Trophoblast cell (in vitro differentiated cells and primary cell): ENCODE results near the gene JSRP1.

ENCODE experiments used
- DNase-seq, 2 donors: peaks; one replicate each; pipeline ENCODE4 v3.0.0-alpha.2; 2016
- H2AFZ ChIP-seq: 2 replicates; pipeline ENCODE4 v1.6.1; 2013; ENCODE audit warnings: low read length, moderate library complexity, mild to moderate bottlenecking; ENCODE audit not compliant: insufficient read depth, poor library complexity
- H2AK5ac ChIP-seq: 2 replicates; pipeline ENCODE4 v1.6.1; 2013; ENCODE audit warnings: mild to moderate bottlenecking, low read length
- H2BK120ac ChIP-seq: 2 replicates; pipeline ENCODE4 v1.6.1; 2013; ENCODE audit warnings: low read length, mild to moderate bottlenecking, moderate library complexity; ENCODE audit not compliant: insufficient read depth, poor library complexity
- H2BK12ac ChIP-seq: 2 replicates; pipeline ENCODE4 v1.6.1; 2013; ENCODE audit warnings: mild to moderate bottlenecking, low read length, moderate library complexity
- H2BK5ac ChIP-seq: 2 replicates; pipeline ENCODE4 v1.6.1; 2013; ENCODE audit warnings: low read length, low read depth, moderate library complexity, mild to moderate bottlenecking; ENCODE audit not compliant: poor library complexity
- H3K14ac ChIP-seq: 2 replicates; pipeline ENCODE4 v1.6.1; 2013; ENCODE audit warnings: mild to moderate bottlenecking, low read length
- H3K18ac ChIP-seq: 2 replicates; pipeline ENCODE4 v1.6.1; 2013; ENCODE audit warnings: mild to moderate bottlenecking, low read length
- H3K23ac ChIP-seq: 2 replicates; pipeline ENCODE4 v1.6.1; 2013; ENCODE audit warnings: low read length
- H3K27ac ChIP-seq: 2 replicates; pipeline ENCODE4 v1.5.1; 2013; ENCODE audit warnings: low read depth, mild to moderate bottlenecking, inconsistent platforms, low read length, moderate library complexity
- H3K27me3 ChIP-seq: 2 replicates; pipeline ENCODE4 v1.6.1; 2013; ENCODE audit warnings: inconsistent platforms, mild to moderate bottlenecking, low read length, moderate library complexity; ENCODE audit not compliant: insufficient read depth
- H3K36me3 ChIP-seq, 2 experiments: 1 replicate in 1 of 2; 2 replicates in 1 of 2; pipeline ENCODE4 v1.6.1; 2013; ENCODE audit warnings: low read length in 2 of 2, mild to moderate bottlenecking in 2 of 2, moderate library complexity in 1 of 2; ENCODE audit not compliant: insufficient read depth in 2 of 2, control insufficient read depth in 1 of 2
- H3K4ac ChIP-seq: 2 replicates; pipeline ENCODE4 v1.6.1; 2013; ENCODE audit warnings: low read depth, mild to moderate bottlenecking, low read length, moderate library complexity
- H3K4me1 ChIP-seq, 2 experiments: 1 replicate in 1 of 2; 2 replicates in 1 of 2; pipeline ENCODE4 v1.6.1; 2013; ENCODE audit warnings: low read length in 2 of 2, mild to moderate bottlenecking in 2 of 2, moderate library complexity in 1 of 2; ENCODE audit not compliant: insufficient read depth in 2 of 2, control insufficient read depth in 1 of 2
- H3K4me2 ChIP-seq: 2 replicates; pipeline ENCODE4 v1.6.1; 2013; ENCODE audit warnings: inconsistent platforms, mild to moderate bottlenecking, low read length, moderate library complexity
- H3K4me3 ChIP-seq: 2 replicates; pipeline ENCODE4 v1.5.1; 2013; ENCODE audit warnings: mild to moderate bottlenecking, low read depth, low read length, inconsistent platforms
- H3K79me1 ChIP-seq: one replicate; pipeline ENCODE4 v1.6.1; 2013; ENCODE audit warnings: low read length
- H3K79me2 ChIP-seq: 2 replicates; pipeline ENCODE4 v1.6.1; 2013; ENCODE audit warnings: low read length, mild to moderate bottlenecking; ENCODE audit not compliant: control insufficient read depth, insufficient read depth, poor library complexity
- H3K9ac ChIP-seq: 2 replicates; pipeline ENCODE4 v1.6.1; 2013; ENCODE audit warnings: mild to moderate bottlenecking, low read length
- H3K9me3 ChIP-seq: 2 replicates; pipeline ENCODE4 v1.6.1; 2013; ENCODE audit warnings: low read depth, mild to moderate bottlenecking, control low read depth, inconsistent platforms, low read length; ENCODE audit not compliant: insufficient read depth
- H4K12ac ChIP-seq: 2 replicates; pipeline ENCODE4 v1.6.1; 2013; ENCODE audit warnings: low read depth, mild to moderate bottlenecking, low read length, moderate library complexity
- H4K8ac ChIP-seq: 2 replicates; pipeline ENCODE4 v1.6.1; 2013; ENCODE audit warnings: low read depth, mild to moderate bottlenecking, low read length, moderate library complexity
- H4K91ac ChIP-seq: one replicate; pipeline ENCODE4 v1.6.1; 2013; ENCODE audit warnings: low read depth, mild to moderate bottlenecking, low read length, moderate library complexity
- WGBS: extraction: QIAGEN DNeasy Blood & Tissue Kit; methylation state at CpG from one replicate; pipeline ENCODE4 v1.1.7; 2013; ENCODE audit warnings: missing lambda C conversion rate; ENCODE audit not compliant: insufficient read length, insufficient coverage; ENCODE audit errors: extremely low coverage; 5-methylcytosine and 5-hydroxymethylcytosine counted together

Gene JSRP1

GRCh38 chr19:2274931-2275535 lies 18.8 kb upstream of the JSRP1 start:
- H3K36me3 ChIP-seq: peaks cover 32 to 39% of the 10 kb centered on the region in 2 experiments
- no peak overlapping the region for H3K4me3 ChIP-seq
- no peak overlapping the region for H3K23ac ChIP-seq
- H2BK12ac ChIP-seq: no peak overlapping the region
- no peak overlapping the region for H2AFZ ChIP-seq
- H2BK5ac ChIP-seq: no peak overlapping the region
- no peaks in the 10 kb centered on the region for H3K9me3 ChIP-seq
- H4K12ac ChIP-seq: no peak overlapping the region
- H3K4me2 ChIP-seq: no peak overlapping the region
- peak overlapping the region; percentile 2 for H3K27ac ChIP-seq
- peaks cover 21% of the 10 kb centered on the region for H3K79me2 ChIP-seq
- peaks cover 12 to 14% of the 10 kb centered on the region in 2 experiments for H3K4me1 ChIP-seq
- no peak overlapping the region for H3K14ac ChIP-seq
- no peak overlapping the region for H2AK5ac ChIP-seq
- peaks cover 12% of the 10 kb centered on the region for H3K79me1 ChIP-seq
- DNase-seq: peak in 1 of 2 donors; percentile 69
- no peak overlapping the region for H3K4ac ChIP-seq
- no peak overlapping the region for H3K9ac ChIP-seq
- no peak overlapping the region for H4K91ac ChIP-seq
- H2BK120ac ChIP-seq: no peak overlapping the region
- no peak overlapping the region for H3K18ac ChIP-seq
- H3K27me3 ChIP-seq: no peaks in the 10 kb centered on the region
- WGBS: no CpG with 5 or more reads among the region's 16 CpGs
- no peak overlapping the region for H4K8ac ChIP-seq

GRCh38 chr19:2274185-2274711 lies 18.0 kb upstream of the JSRP1 start:
- Histone ChIP-seq H3K27me3 (no peaks in the 10 kb centered on the region), H3K4me3 (no peak overlapping the region), H3K36me3 (peaks cover 32 to 39% of the 10 kb centered on the region in 2 experiments), H2BK5ac (no peak overlapping the region), H3K23ac (no peak overlapping the region), H4K12ac (no peak overlapping the region), H3K4me1 (peaks cover 12 to 14% of the 10 kb centered on the region in 2 experiments), H2BK12ac (no peak overlapping the region), H4K8ac (peak overlapping the region; percentile 55), H2AFZ (no peak overlapping the region), H3K79me1 (peaks cover 18% of the 10 kb centered on the region), H2BK120ac (no peak overlapping the region), H3K14ac (no peak overlapping the region), H3K18ac (peak overlapping the region; percentile 54), H3K9me3 (no peaks in the 10 kb centered on the region), H3K4me2 (peak overlapping the region; percentile 33), H4K91ac (no peak overlapping the region), H3K9ac (peak overlapping the region; percentile 36), H3K27ac (peak overlapping the region; percentile 29), H3K4ac (peak overlapping the region; percentile 47), H3K79me2 (peaks cover 27% of the 10 kb centered on the region), H2AK5ac (no peak overlapping the region)
- WGBS: no CpG with 5 or more reads among the region's 9 CpGs
- no peak for DNase-seq

GRCh38 chr19:2273356-2274184 lies 17.4 kb upstream of the JSRP1 start:
- no CpG with 5 or more reads among the region's 45 CpGs for whole genome bisulfite sequencing
- Histone ChIP-seq H4K8ac (peak overlapping the region; percentile 55), H3K4me2 (peak overlapping the region; percentile 56), H3K9ac (no peak overlapping the region), H4K12ac (peak overlapping the region; percentile 29), H3K18ac (peak overlapping the region; percentile 54), H3K14ac (no peak overlapping the region), H3K23ac (no peak overlapping the region), H3K79me2 (peaks cover 27% of the 10 kb centered on the region), H2AFZ (no peak overlapping the region), H2AK5ac (no peak overlapping the region), H4K91ac (peak overlapping the region; percentile 10), H3K4ac (peak overlapping the region; percentile 49), H2BK12ac (no peak overlapping the region), H3K79me1 (peaks cover 20% of the 10 kb centered on the region), H3K4me1 (peaks cover 12 to 14% of the 10 kb centered on the region in 2 experiments), H2BK120ac (no peak overlapping the region), H3K9me3 (no peaks in the 10 kb centered on the region), H3K27ac (peak overlapping the region; percentile 29), H2BK5ac (no peak overlapping the region), H3K27me3 (no peaks in the 10 kb centered on the region), H3K36me3 (peaks cover 32 to 39% of the 10 kb centered on the region in 2 experiments), H3K4me3 (no peak overlapping the region)
- peak; percentile 77 to 83 for DNase-seq

- DNase-seq: peak in 1 of 2 donors; percentile 60
- H3K27ac ChIP-seq: peak overlapping the region; percentile 50
- peak overlapping the region; percentile 45 for H3K18ac ChIP-seq
- peak overlapping the region; percentile 73 for H3K4me2 ChIP-seq
- H4K91ac ChIP-seq: peak overlapping the region; percentile 49
- peaks cover 20% of the 10 kb centered on the region for H3K79me1 ChIP-seq
- WGBS: no CpG with 5 or more reads among the region's 43 CpGs
- no peak overlapping the region for H4K12ac ChIP-seq
- H2BK120ac ChIP-seq: peak overlapping the region; percentile 44
- peak overlapping the region; percentile 27 for H2AK5ac ChIP-seq
- H3K79me2 ChIP-seq: peaks cover 27% of the 10 kb centered on the region
- H3K9me3 ChIP-seq: no peaks in the 10 kb centered on the region
- H2BK12ac ChIP-seq: no peak overlapping the region
- peak overlapping the region; percentile 37 for H4K8ac ChIP-seq
- H3K14ac ChIP-seq: peak overlapping the region; percentile 80
- H2BK5ac ChIP-seq: peak overlapping the region; percentile 52
- H3K36me3 ChIP-seq: peaks cover 32 to 37% of the 10 kb centered on the region in 2 experiments
- no peak overlapping the region for H3K23ac ChIP-seq
- H3K9ac ChIP-seq: peak overlapping the region; percentile 88
- H3K4me3 ChIP-seq: peak overlapping the region; percentile 99
- H2AFZ ChIP-seq: no peak overlapping the region
- peak overlapping the region; percentile 92 for H3K4ac ChIP-seq
- H3K4me1 ChIP-seq: peaks cover 12 to 14% of the 10 kb centered on the region in 2 experiments
- no peaks in the 10 kb centered on the region for H3K27me3 ChIP-seq
These were observed 15.3 kb upstream of the JSRP1 start for GRCh38 chr19:2271234-2272103.
